ENCODE results near the gene RAB17.

GRCh38 chr2:237564526-237565131 lies 25.9 kb downstream of the RAB17 start:
- TF ChIP-seq REST (IDR thresholded peaks at IDR 0.05; ENCODE audit: insufficient read depth in 1 of 2, low read depth in 2 of 2, low read length in 2 of 2) (no peak), POLR2AphosphoS5 (IDR thresholded peaks at IDR 0.05; ENCODE audit: low read depth, low read length) (no peak), SIN3A (IDR thresholded peaks at IDR 0.05; ENCODE audit: borderline replicate concordance, insufficient read depth, low read length) (no peak), TAF1 (IDR thresholded peaks at IDR 0.05; ENCODE audit: borderline replicate concordance, insufficient read depth, low read length) (no peak)
